H1 (cell line): ENCODE results near the gene GABPB2. TPM values are rescaled to one million over a fixed set of nuclear protein-coding genes. Genes with fewer than 3 reads are reported as not detected.

Source experiments
- ATF2 ChIP-seq: IDR thresholded peaks from 2 replicates; pipeline ENCODE4 v1.6.1; 2012; ENCODE audit warnings: low read length, inconsistent platforms
- BRCA1 ChIP-seq: IDR thresholded peaks from 2 replicates; pipeline ENCODE4 v1.6.1; 2012; ENCODE audit warnings: low read depth, low read length, improper control_type of control experiment
- CREB1 ChIP-seq: IDR thresholded peaks from 2 replicates; pipeline ENCODE4 v1.6.1; 2012; ENCODE audit warnings: inconsistent platforms
- GTF2F1 ChIP-seq: IDR thresholded peaks from 2 replicates; pipeline ENCODE4 v1.6.1; 2012; ENCODE audit warnings: low read depth, low read length, improper control_type of control experiment, borderline replicate concordance
- MAFK ChIP-seq: IDR thresholded peaks from 2 replicates; pipeline ENCODE4 v1.6.1; 2012; ENCODE audit warnings: low read depth, mild to moderate bottlenecking, improper control_type of control experiment, low read length
- POLR2A ChIP-seq, 2 experiments: IDR thresholded peaks; 1 replicate in 1 of 2; 2 replicates in 1 of 2; pipeline ENCODE4 v1.6.1; 2011; ENCODE audit warnings: low read depth in 2 of 2, low read length in 2 of 2, mild to moderate bottlenecking in 2 of 2; ENCODE audit errors: control extremely low read depth in 1 of 2
- RBBP5 ChIP-seq: IDR thresholded peaks from 2 replicates; pipeline ENCODE4 v1.7.1; 2012; ENCODE audit warnings: low read depth, mild to moderate bottlenecking, inconsistent platforms, low read length, moderate library complexity, borderline replicate concordance
- TBP ChIP-seq: IDR thresholded peaks from 2 replicates; pipeline ENCODE4 v1.6.1; 2011; ENCODE audit warnings: low read depth, low read length, improper control_type of control experiment
- polyA plus RNA-seq, 7 experiments: library from polyadenylated mRNA; depleted of rRNA in 3 of 7; stranded (reverse) in 5 of 7; unstranded in 2 of 7; fragments of >200 nt in 5 of 7; fragments of 200-250 nt in 2 of 7; gene quantifications; 1 replicate in 5 of 7; 2 replicates in 1 of 7; 4 replicates in 1 of 7; pipeline versions ENCODE4 v1.2.1 to v1.2.3, GENCODE V29; 2011 to 2013; ENCODE audit warnings: missing spikeins in 2 of 7, mixed read lengths in 2 of 7
- total RNA-seq: library from RNA; stranded (reverse); fragmentation: NEBNext Ultra II Directional; extraction: Animal tissue kit (Norgen Biotek cat#: 25700); gene quantifications from 2 replicates; pipeline ENCODE4 v1.2.1, GENCODE V29; 2021
- TF ChIP-seq, protein P1 (sequence below): fragments of 300-600 bp; sonication (generic); IDR thresholded peaks from 2 replicates; pipeline ENCODE4 v1.7.1; 2012; ENCODE audit warnings: low read length, moderate library complexity, mild to moderate bottlenecking, inconsistent platforms; ENCODE audit not compliant: insufficient replicate concordance

GABPB2 gene
- total and polyA plus RNA-seq, 2 of the 8 experiments (the other 6 are each of a cell fraction or from before 2014, with no cell fraction given): 1.8 to 2.4 TPM

- TF ChIP-seq, protein P1, sequence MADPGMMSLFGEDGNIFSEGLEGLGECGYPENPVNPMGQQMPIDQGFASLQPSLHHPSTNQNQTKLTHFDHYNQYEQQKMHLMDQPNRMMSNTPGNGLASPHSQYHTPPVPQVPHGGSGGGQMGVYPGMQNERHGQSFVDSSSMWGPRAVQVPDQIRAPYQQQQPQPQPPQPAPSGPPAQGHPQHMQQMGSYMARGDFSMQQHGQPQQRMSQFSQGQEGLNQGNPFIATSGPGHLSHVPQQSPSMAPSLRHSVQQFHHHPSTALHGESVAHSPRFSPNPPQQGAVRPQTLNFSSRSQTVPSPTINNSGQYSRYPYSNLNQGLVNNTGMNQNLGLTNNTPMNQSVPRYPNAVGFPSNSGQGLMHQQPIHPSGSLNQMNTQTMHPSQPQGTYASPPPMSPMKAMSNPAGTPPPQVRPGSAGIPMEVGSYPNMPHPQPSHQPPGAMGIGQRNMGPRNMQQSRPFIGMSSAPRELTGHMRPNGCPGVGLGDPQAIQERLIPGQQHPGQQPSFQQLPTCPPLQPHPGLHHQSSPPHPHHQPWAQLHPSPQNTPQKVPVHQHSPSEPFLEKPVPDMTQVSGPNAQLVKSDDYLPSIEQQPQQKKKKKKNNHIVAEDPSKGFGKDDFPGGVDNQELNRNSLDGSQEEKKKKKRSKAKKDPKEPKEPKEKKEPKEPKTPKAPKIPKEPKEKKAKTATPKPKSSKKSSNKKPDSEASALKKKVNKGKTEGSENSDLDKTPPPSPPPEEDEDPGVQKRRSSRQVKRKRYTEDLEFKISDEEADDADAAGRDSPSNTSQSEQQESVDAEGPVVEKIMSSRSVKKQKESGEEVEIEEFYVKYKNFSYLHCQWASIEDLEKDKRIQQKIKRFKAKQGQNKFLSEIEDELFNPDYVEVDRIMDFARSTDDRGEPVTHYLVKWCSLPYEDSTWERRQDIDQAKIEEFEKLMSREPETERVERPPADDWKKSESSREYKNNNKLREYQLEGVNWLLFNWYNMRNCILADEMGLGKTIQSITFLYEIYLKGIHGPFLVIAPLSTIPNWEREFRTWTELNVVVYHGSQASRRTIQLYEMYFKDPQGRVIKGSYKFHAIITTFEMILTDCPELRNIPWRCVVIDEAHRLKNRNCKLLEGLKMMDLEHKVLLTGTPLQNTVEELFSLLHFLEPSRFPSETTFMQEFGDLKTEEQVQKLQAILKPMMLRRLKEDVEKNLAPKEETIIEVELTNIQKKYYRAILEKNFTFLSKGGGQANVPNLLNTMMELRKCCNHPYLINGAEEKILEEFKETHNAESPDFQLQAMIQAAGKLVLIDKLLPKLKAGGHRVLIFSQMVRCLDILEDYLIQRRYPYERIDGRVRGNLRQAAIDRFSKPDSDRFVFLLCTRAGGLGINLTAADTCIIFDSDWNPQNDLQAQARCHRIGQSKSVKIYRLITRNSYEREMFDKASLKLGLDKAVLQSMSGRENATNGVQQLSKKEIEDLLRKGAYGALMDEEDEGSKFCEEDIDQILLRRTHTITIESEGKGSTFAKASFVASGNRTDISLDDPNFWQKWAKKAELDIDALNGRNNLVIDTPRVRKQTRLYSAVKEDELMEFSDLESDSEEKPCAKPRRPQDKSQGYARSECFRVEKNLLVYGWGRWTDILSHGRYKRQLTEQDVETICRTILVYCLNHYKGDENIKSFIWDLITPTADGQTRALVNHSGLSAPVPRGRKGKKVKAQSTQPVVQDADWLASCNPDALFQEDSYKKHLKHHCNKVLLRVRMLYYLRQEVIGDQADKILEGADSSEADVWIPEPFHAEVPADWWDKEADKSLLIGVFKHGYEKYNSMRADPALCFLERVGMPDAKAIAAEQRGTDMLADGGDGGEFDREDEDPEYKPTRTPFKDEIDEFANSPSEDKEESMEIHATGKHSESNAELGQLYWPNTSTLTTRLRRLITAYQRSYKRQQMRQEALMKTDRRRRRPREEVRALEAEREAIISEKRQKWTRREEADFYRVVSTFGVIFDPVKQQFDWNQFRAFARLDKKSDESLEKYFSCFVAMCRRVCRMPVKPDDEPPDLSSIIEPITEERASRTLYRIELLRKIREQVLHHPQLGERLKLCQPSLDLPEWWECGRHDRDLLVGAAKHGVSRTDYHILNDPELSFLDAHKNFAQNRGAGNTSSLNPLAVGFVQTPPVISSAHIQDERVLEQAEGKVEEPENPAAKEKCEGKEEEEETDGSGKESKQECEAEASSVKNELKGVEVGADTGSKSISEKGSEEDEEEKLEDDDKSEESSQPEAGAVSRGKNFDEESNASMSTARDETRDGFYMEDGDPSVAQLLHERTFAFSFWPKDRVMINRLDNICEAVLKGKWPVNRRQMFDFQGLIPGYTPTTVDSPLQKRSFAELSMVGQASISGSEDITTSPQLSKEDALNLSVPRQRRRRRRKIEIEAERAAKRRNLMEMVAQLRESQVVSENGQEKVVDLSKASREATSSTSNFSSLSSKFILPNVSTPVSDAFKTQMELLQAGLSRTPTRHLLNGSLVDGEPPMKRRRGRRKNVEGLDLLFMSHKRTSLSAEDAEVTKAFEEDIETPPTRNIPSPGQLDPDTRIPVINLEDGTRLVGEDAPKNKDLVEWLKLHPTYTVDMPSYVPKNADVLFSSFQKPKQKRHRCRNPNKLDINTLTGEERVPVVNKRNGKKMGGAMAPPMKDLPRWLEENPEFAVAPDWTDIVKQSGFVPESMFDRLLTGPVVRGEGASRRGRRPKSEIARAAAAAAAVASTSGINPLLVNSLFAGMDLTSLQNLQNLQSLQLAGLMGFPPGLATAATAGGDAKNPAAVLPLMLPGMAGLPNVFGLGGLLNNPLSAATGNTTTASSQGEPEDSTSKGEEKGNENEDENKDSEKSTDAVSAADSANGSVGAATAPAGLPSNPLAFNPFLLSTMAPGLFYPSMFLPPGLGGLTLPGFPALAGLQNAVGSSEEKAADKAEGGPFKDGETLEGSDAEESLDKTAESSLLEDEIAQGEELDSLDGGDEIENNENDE: no peak
- TF ChIP-seq POLR2A (IDR thresholded peaks at IDR 0.05; ENCODE audit: control extremely low read depth in 1 of 2, low read depth in 2 of 2, low read length in 2 of 2) (peak; percentile 53 to 79), ATF2 (no peak), BRCA1 (no peak), MAFK (no peak), TBP (0 out of 2 replicates have a peak, but pooled peaks have one; percentile 16), RBBP5 (no peak; the same call in 1 of the 2 replicates), CREB1 (no peak), GTF2F1 (no peak)
Measured at GRCh38 chr1:151047925-151048644, 22.5 kb upstream of the GABPB2 start (continued).
